ENCODE measurements around the gene OR2AT4. TPM values are rescaled to one million over a fixed set of nuclear protein-coding genes. Genes with fewer than 3 reads are reported as not detected.
A peak's percentile ranks its signal among the peaks of the same experiment; 100 is the strongest.

OR2AT4 gene
- total and polyA plus RNA-seq, 2 of the 8 experiments (the other 6 are each of a cell fraction or from before 2014, with no cell fraction given), result not detected

- ChIA-PET CTCF (ENCODE audit: partially characterized antibody) (no interaction called here), POLR2A (ENCODE audit: partially characterized antibody) (no interaction called here)
- H3K4me2 ChIP-seq (ENCODE audit: insufficient read depth in 1 of 2, low read depth in 2 of 2, low read length in 2 of 2), result no peak overlapping the region
Measured at GRCh38 chr11:75050516-75050915, 46.2 kb downstream of the OR2AT4 start.

More at GRCh38 chr11:75050516-75050915, 46.2 kb downstream of the OR2AT4 start:
- Histone ChIP-seq H3K36me3 (ENCODE audit: control insufficient read depth in 2 of 4, insufficient read depth in 4 of 4, low read length in 3 of 4) (no peaks in the 10 kb centered on the region), H4K20me1 (replicated peaks in 1 of 2; ENCODE audit: control insufficient read depth in 1 of 2, insufficient read depth in 2 of 2, low read length in 2 of 2) (no peaks in the 10 kb centered on the region), H3K23ac (ENCODE audit: insufficient read length) (no peak overlapping the region), H2AFZ (ENCODE audit: low read length) (no peak overlapping the region), H3K79me2 (ENCODE audit: control insufficient read depth in 1 of 2, insufficient read depth in 2 of 2, low read length in 2 of 2) (no peaks in the 10 kb centered on the region), H3K18ac (ENCODE audit: extremely low read depth, low read length) (no peak overlapping the region), H3K14ac (ENCODE audit: insufficient read length) (no peak overlapping the region), H4K5ac (ENCODE audit: insufficient read length, low read depth, low read length) (no peak overlapping the region), H3K27ac (ENCODE audit: low read depth, low read length) (no peak overlapping the region), H2AK5ac (ENCODE audit: low read depth, low read length) (no peak overlapping the region), H3K23me2 (ENCODE audit: low read depth, low read length) (no peaks in the 10 kb centered on the region), H4K8ac (ENCODE audit: extremely low read depth, insufficient read depth, low read length) (no peak overlapping the region; the same call in 1 of the 2 replicates), H4K91ac (replicated peaks; ENCODE audit: insufficient read length, low read length) (no peak overlapping the region), H2BK120ac (replicated peaks; ENCODE audit: low read depth, low read length) (no peak overlapping the region), H3K9me3 (ENCODE audit: insufficient read depth in 2 of 2, low read depth in 1 of 2, low read length in 1 of 2) (peaks cover 8 to 12% of the 10 kb centered on the region in 2 experiments; a peak in 2 of 4 replicates), H3K4me3 (ENCODE audit: extremely low read depth in 1 of 4, insufficient read depth in 2 of 4, low read depth in 3 of 4, low read length in 4 of 4) (no peak overlapping the region), H3K27me3 (replicated peaks in 1 of 4; ENCODE audit: control insufficient read depth in 3 of 4, extremely low read depth in 1 of 4, insufficient read depth in 3 of 4, low read length in 3 of 4) (no peaks in the 10 kb centered on the region), H3K56ac (replicated peaks; ENCODE audit: insufficient read length, low read depth, low read length) (no peak overlapping the region), H3K4me1 (replicated peaks in 1 of 4; ENCODE audit: control insufficient read depth in 3 of 4, insufficient read depth in 4 of 4, low read length in 3 of 4) (peaks cover 0 to under 1% (median 0%) of the 10 kb centered on the region in 4 experiments; a peak in 1 of 7 replicates), H3K79me1 (ENCODE audit: low read depth, low read length) (no peaks in the 10 kb centered on the region), H2BK12ac (ENCODE audit: low read depth, low read length) (no peak overlapping the region), H2BK20ac (ENCODE audit: low read length) (no peak overlapping the region), H3K9ac (replicated peaks in 1 of 4; ENCODE audit: extremely low read depth in 1 of 4, low read depth in 3 of 4, low read length in 3 of 4) (no peak overlapping the region), H2BK5ac (ENCODE audit: low read depth, low read length) (no peak overlapping the region), H2BK15ac (ENCODE audit: low read length) (no peak overlapping the region), H3K4ac (replicated peaks; ENCODE audit: insufficient read length, low read depth, low read length) (no peak overlapping the region)
- TF ChIP-seq HDAC6 (IDR thresholded peaks at IDR 0.05; ENCODE audit: low read depth, low read length) (no peak), CTBP2 (IDR thresholded peaks at IDR 0.05; ENCODE audit: borderline replicate concordance, insufficient read depth, insufficient read length, low read length) (no peak)
- no peak for FAIRE-seq
- WGBS, 2 experiments (ENCODE audit: extremely low coverage in 1 of 2, insufficient coverage in 1 of 2, insufficient read length in 1 of 2, insufficient replicate concordance in 2 of 2, low coverage in 1 of 2, low lambda C conversion rate in 2 of 2, missing lambda C conversion rate in 1 of 2), result 92% methylated on average over 4 of the region's 4 CpGs; no CpG with 5 or more reads in 1 of the 2 experiments
- DNase-seq (ENCODE audit: low read depth in 1 of 2, low spot score in 2 of 2), result peak in 1 of 2 experiments; percentile 24
